ENCODE data around the gene LRRC1.
A peak's percentile ranks its signal among the peaks of the same experiment; 100 is the strongest.

LRRC1 gene

GRCh38 chr6:53833155-53833554 lies 38.4 kb downstream of the LRRC1 start:
- Histone ChIP-seq H3K27ac (replicated peaks; ENCODE audit: low read length) (no peak overlapping the region), H3K4ac (ENCODE audit: low read length) (no peak overlapping the region), H2AK5ac (ENCODE audit: low read depth, low read length) (no peak overlapping the region), H4K91ac (ENCODE audit: low read depth, low read length, poor library complexity) (no peak overlapping the region), H2BK15ac (ENCODE audit: low read length) (no peak overlapping the region), H3K27me3 (ENCODE audit: control insufficient read depth in 3 of 3, insufficient read depth in 3 of 3, low read depth in 1 of 3, low read length in 3 of 3) (no peaks in the 10 kb centered on the region), H3K9me3 (replicated peaks in 1 of 2; ENCODE audit: control insufficient read depth in 2 of 2, insufficient read depth in 1 of 2, low read depth in 1 of 2, low read length in 2 of 2) (no peaks in the 10 kb centered on the region), H3K9ac (ENCODE audit: low read depth, low read length, poor library complexity) (no peak overlapping the region), H3K14ac (ENCODE audit: low read length) (no peak overlapping the region), H2BK5ac (ENCODE audit: low read length) (no peak overlapping the region), H3K4me2 (ENCODE audit: insufficient read depth, low read length, poor library complexity, severe bottlenecking) (no peak overlapping the region), H4K8ac (ENCODE audit: low read depth, low read length) (no peak overlapping the region), H3K23ac (ENCODE audit: low read depth, low read length, poor library complexity) (no peak overlapping the region), H3K18ac (ENCODE audit: low read length) (no peak overlapping the region), H3K79me1 (ENCODE audit: low read depth, low read length) (peaks cover 2% of the 10 kb centered on the region), H2BK12ac (ENCODE audit: low read length) (no peak overlapping the region), H2BK120ac (ENCODE audit: low read depth, low read length) (no peak overlapping the region), H2AFZ (ENCODE audit: low read length) (no peak overlapping the region), H3K36me3 (replicated peaks in 1 of 2; ENCODE audit: control insufficient read depth in 2 of 2, insufficient read depth in 2 of 2, low read length in 2 of 2) (no peaks in the 10 kb centered on the region), H3K4me3 (ENCODE audit: low read length in 2 of 2) (no peak overlapping the region), H3K4me1 (ENCODE audit: control insufficient read depth in 2 of 2, insufficient read depth in 1 of 2, low read depth in 1 of 2, low read length in 2 of 2) (peaks cover 2 to 21% of the 10 kb centered on the region in 2 donors)
- DNase-seq (ENCODE audit: low spot score): no peak

DNA sequence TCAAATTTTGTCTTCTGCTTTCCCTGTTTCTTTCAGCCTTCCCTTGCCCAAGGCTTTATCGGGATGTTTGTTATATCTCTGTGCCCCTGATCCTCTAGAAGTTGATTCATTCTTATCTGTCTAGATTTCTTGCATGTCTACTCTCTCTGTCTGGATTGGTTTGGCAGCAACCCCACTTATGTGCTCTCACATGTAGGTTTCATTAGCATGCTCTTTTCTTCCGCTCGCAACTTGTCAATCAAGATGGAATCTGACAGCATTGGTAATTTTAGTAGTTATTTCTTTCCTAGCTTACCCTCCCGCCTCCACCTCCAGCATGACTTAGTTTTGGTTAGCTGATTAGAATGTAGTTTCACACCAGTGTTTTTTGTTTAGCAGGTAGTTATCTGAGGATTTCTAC lies 39.3 kb downstream of the LRRC1 start:
- no peak overlapping the region for H3K4me3 ChIP-seq (ENCODE audit: low read length in 2 of 2)
- no CpG with 5 or more reads among the region's 4 CpGs for WGBS, 2 donors (ENCODE audit: extremely low coverage in 2 of 2, insufficient read length in 2 of 2, insufficient replicate concordance in 1 of 2)
- no peak overlapping the region for H3K27ac ChIP-seq (replicated peaks; ENCODE audit: low read length)

GRCh38 chr6:53837865-53838769 lies 43.3 kb downstream of the LRRC1 start:
- Histone ChIP-seq H3K14ac (ENCODE audit: low read length) (no peak overlapping the region), H3K27me3 (ENCODE audit: control insufficient read depth in 3 of 3, insufficient read depth in 3 of 3, low read depth in 1 of 3, low read length in 3 of 3) (no peaks in the 10 kb centered on the region), H2BK15ac (ENCODE audit: low read length) (no peak overlapping the region), H3K4me1 (ENCODE audit: control insufficient read depth in 2 of 2, insufficient read depth in 1 of 2, low read depth in 1 of 2, low read length in 2 of 2) (peaks cover 2 to 29% of the 10 kb centered on the region in 2 donors), H3K9ac (ENCODE audit: low read depth, low read length, poor library complexity) (no peak overlapping the region), H2BK12ac (ENCODE audit: low read length) (no peak overlapping the region), H2AK5ac (ENCODE audit: low read depth, low read length) (no peak overlapping the region), H3K79me1 (ENCODE audit: low read depth, low read length) (peaks cover 4% of the 10 kb centered on the region), H2AFZ (ENCODE audit: low read length) (peak overlapping the region; percentile 68), H2BK120ac (ENCODE audit: low read depth, low read length) (no peak overlapping the region), H3K27ac (replicated peaks; ENCODE audit: low read length) (peak overlapping the region; percentile 40), H3K4me3 (ENCODE audit: low read length in 2 of 2) (no peak overlapping the region), H3K4me2 (ENCODE audit: insufficient read depth, low read length, poor library complexity, severe bottlenecking) (no peak overlapping the region), H4K91ac (ENCODE audit: low read depth, low read length, poor library complexity) (no peak overlapping the region), H3K23ac (ENCODE audit: low read depth, low read length, poor library complexity) (no peak overlapping the region), H2BK5ac (ENCODE audit: low read length) (no peak overlapping the region), H3K36me3 (replicated peaks in 1 of 2; ENCODE audit: control insufficient read depth in 2 of 2, insufficient read depth in 2 of 2, low read length in 2 of 2) (no peaks in the 10 kb centered on the region), H3K18ac (ENCODE audit: low read length) (no peak overlapping the region), H4K8ac (ENCODE audit: low read depth, low read length) (no peak overlapping the region), H3K9me3 (replicated peaks in 1 of 2; ENCODE audit: control insufficient read depth in 2 of 2, insufficient read depth in 1 of 2, low read depth in 1 of 2, low read length in 2 of 2) (peaks cover 5 to 21% of the 10 kb centered on the region in 2 donors), H3K4ac (ENCODE audit: low read length) (no peak overlapping the region)
- peak; percentile 58 for DNase-seq (ENCODE audit: low spot score)
- WGBS, 2 donors (ENCODE audit: extremely low coverage in 2 of 2, insufficient read length in 2 of 2, insufficient replicate concordance in 1 of 2): no CpG with 5 or more reads among the region's 3 CpGs

More for the DNA sequence above, 39.3 kb downstream of the LRRC1 start:
- H3K4me2 ChIP-seq (ENCODE audit: insufficient read depth, low read length, poor library complexity, severe bottlenecking): no peak overlapping the region
- no peak overlapping the region for H3K4ac ChIP-seq (ENCODE audit: low read length)
- H3K27me3 ChIP-seq (ENCODE audit: control insufficient read depth in 3 of 3, insufficient read depth in 3 of 3, low read depth in 1 of 3, low read length in 3 of 3): no peaks in the 10 kb centered on the region
- H3K14ac ChIP-seq (ENCODE audit: low read length): no peak overlapping the region
- H2BK15ac ChIP-seq (ENCODE audit: low read length): no peak overlapping the region
- H2AK5ac ChIP-seq (ENCODE audit: low read depth, low read length): no peak overlapping the region
- H2BK12ac ChIP-seq (ENCODE audit: low read length): no peak overlapping the region
- no peak for DNase-seq (ENCODE audit: low spot score)
- no peak overlapping the region for H2AFZ ChIP-seq (ENCODE audit: low read length)
- no peaks in the 10 kb centered on the region for H3K9me3 ChIP-seq (replicated peaks in 1 of 2; ENCODE audit: control insufficient read depth in 2 of 2, insufficient read depth in 1 of 2, low read depth in 1 of 2, low read length in 2 of 2)
- H3K18ac ChIP-seq (ENCODE audit: low read length): no peak overlapping the region
- H3K4me1 ChIP-seq (ENCODE audit: control insufficient read depth in 2 of 2, insufficient read depth in 1 of 2, low read depth in 1 of 2, low read length in 2 of 2): peaks cover 2 to 30% of the 10 kb centered on the region in 2 donors
- H3K36me3 ChIP-seq (replicated peaks in 1 of 2; ENCODE audit: control insufficient read depth in 2 of 2, insufficient read depth in 2 of 2, low read length in 2 of 2): no peaks in the 10 kb centered on the region
- H3K23ac ChIP-seq (ENCODE audit: low read depth, low read length, poor library complexity): no peak overlapping the region
- no peak overlapping the region for H4K8ac ChIP-seq (ENCODE audit: low read depth, low read length)
- no peak overlapping the region for H3K9ac ChIP-seq (ENCODE audit: low read depth, low read length, poor library complexity)
- no peak overlapping the region for H4K91ac ChIP-seq (ENCODE audit: low read depth, low read length, poor library complexity)
- no peak overlapping the region for H2BK120ac ChIP-seq (ENCODE audit: low read depth, low read length)
- peaks cover 2% of the 10 kb centered on the region for H3K79me1 ChIP-seq (ENCODE audit: low read depth, low read length)
- H2BK5ac ChIP-seq (ENCODE audit: low read length): no peak overlapping the region

GRCh38 chr6:53840027-53840426 lies 45.2 kb downstream of the LRRC1 start:
- H3K4me3 ChIP-seq (ENCODE audit: low read length in 2 of 2): no peak overlapping the region
- no peak overlapping the region for H2BK120ac ChIP-seq (ENCODE audit: low read depth, low read length)
- WGBS, 2 donors (ENCODE audit: extremely low coverage in 2 of 2, insufficient read length in 2 of 2, insufficient replicate concordance in 1 of 2): no CpG with 5 or more reads among the region's 1 CpG
- H3K4ac ChIP-seq (ENCODE audit: low read length): no peak overlapping the region
- H3K27me3 ChIP-seq (ENCODE audit: control insufficient read depth in 3 of 3, insufficient read depth in 3 of 3, low read depth in 1 of 3, low read length in 3 of 3): no peaks in the 10 kb centered on the region
- H3K4me2 ChIP-seq (ENCODE audit: insufficient read depth, low read length, poor library complexity, severe bottlenecking): no peak overlapping the region
- no peak overlapping the region for H2BK5ac ChIP-seq (ENCODE audit: low read length)
- no peak overlapping the region for H2BK12ac ChIP-seq (ENCODE audit: low read length)
- H3K9me3 ChIP-seq (replicated peaks in 1 of 2; ENCODE audit: control insufficient read depth in 2 of 2, insufficient read depth in 1 of 2, low read depth in 1 of 2, low read length in 2 of 2): peaks cover 5 to 21% of the 10 kb centered on the region in 2 donors
- no peak overlapping the region for H3K14ac ChIP-seq (ENCODE audit: low read length)
- H4K91ac ChIP-seq (ENCODE audit: low read depth, low read length, poor library complexity): no peak overlapping the region
- DNase-seq (ENCODE audit: low spot score): no peak
- no peak overlapping the region for H2AK5ac ChIP-seq (ENCODE audit: low read depth, low read length)
- no peak overlapping the region for H2BK15ac ChIP-seq (ENCODE audit: low read length)
- H3K4me1 ChIP-seq (ENCODE audit: control insufficient read depth in 2 of 2, insufficient read depth in 1 of 2, low read depth in 1 of 2, low read length in 2 of 2): peaks cover 8 to 26% of the 10 kb centered on the region in 2 donors
- H3K79me1 ChIP-seq (ENCODE audit: low read depth, low read length): peaks cover 4% of the 10 kb centered on the region
- H3K9ac ChIP-seq (ENCODE audit: low read depth, low read length, poor library complexity): no peak overlapping the region
- no peak overlapping the region for H3K23ac ChIP-seq (ENCODE audit: low read depth, low read length, poor library complexity)
- H2AFZ ChIP-seq (ENCODE audit: low read length): no peak overlapping the region
- no peak overlapping the region for H4K8ac ChIP-seq (ENCODE audit: low read depth, low read length)
- H3K36me3 ChIP-seq (replicated peaks in 1 of 2; ENCODE audit: control insufficient read depth in 2 of 2, insufficient read depth in 2 of 2, low read length in 2 of 2): no peaks in the 10 kb centered on the region
- H3K18ac ChIP-seq (ENCODE audit: low read length): no peak overlapping the region
- no peak overlapping the region for H3K27ac ChIP-seq (replicated peaks; ENCODE audit: low read length)
